Stimulated activated CD8-positive, alpha-beta memory T cell treated with anti-CD3 and anti-CD28 coated beads, Interleukin-2, amount 100 ng/mL, for 48 hours (primary cell): Measurements from ENCODE around the gene OR1M1.

Source experiments
- DNase-seq, 2 donors: peaks; one replicate each; pipeline ENCODE4 v3.0.0-alpha.2; 2020; ENCODE audit warnings: low read depth in 2 of 2

Gene OR1M1

DNA sequence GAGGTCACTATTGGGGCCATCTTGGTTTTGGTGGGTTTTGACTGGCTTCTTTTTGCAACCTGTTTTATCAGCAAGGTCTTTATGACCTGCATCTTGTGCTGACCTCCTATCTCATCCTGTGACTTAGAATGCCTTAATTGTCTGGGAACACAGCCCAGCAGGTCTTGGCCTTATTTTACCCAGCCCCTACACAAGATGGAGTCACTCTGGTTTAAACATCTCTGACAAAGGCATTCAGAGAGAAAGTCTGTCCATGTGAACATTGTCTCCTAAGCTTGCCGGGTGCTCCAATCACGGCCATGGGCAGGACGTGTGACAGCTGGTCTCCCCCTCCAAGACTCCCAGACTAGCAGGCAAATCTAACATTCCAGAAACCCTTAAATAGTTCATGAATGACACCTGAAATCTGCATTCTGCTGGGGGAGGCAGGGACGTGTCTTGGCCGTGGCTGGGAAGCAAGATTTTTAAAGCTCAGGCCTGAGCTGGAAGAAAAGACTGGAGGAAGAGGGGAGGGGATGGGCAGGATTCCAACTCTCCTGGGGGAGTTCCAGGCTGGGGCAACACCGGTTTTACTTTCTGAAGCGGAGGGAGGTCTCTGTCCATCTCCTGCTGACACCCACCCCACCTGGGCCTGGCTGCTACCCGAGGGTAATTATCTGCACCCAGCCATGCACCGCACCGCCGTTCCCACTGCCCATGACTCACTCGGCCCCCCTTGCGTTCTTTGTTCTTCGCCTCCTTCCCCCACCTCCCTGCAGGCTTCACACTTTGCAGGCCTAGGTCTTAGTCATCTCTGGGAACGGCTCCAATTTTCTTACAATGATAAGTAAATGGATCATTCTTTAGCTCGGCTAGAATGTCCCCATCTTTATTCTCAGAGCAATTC lies 11.6 kb upstream of the OR1M1 start:
- DNase-seq: no peak

DNA sequence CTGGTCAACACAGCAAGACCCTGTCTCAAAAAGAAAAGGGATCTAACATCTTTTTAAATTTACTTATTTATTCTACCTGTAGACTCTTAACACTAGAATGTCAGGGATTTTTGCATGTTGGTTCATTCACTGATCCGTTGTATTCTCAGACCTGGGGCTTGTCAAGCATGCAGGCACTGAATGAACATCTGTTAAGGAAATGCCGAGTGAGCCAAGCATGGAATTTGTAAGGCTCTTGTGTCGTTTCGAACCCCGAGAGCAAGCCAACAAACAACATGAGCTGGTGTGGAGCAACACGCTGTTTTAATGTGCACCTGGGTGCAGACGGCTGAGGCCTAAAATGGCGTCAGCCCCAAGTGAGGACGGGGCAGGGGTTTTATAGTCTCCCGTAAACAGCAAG lies 10.0 kb upstream of the OR1M1 start:
- no peak for DNase-seq

DNA sequence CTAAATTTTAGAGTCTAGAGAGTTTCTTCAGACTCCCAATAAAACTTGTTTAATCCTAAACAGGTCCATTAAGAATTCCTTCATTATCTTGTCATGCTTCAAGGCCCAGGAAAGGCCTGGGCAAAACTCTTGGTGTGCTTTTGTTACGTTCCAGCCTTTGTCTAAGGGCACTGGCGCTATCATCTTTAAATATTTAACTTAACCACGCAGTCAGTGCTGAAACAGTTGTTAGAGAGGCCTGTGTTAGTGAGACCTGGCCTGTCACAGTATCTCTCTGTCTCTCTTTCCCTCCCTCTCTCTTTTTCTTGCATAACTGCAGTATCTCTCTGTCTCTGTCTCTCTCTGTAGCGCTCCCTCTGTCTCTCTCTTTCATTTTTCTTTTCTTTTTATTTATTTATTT lies 8.2 kb upstream of the OR1M1 start:
- no peak for DNase-seq

DNA sequence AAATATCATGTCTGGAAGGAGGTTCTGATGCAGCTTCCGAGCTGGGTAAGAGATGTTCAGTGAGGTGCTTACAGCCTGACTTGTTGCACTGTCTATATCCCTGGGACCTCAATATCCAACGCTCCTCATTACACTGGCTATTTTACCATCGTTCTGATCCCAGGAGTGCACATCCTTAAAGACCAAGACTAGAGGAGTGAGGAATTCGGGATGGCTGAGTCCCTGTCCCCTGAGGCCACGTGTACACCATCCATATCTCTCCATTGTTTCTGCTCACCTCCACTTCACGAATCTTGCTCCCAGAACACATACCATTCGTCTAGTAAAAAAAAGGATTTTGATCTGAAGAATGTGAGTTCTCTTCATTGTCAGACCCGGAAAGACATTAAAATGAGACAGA lies 20.5 kb downstream of the OR1M1 start, which contains the start of gene OR7G2:
OR7G2 (minus strand) TSS at position 101 of the 400 bp plus-strand sequence. CDS start 4,232 bp downstream, outside the sequence.
- DNase-seq: no peak

DNA sequence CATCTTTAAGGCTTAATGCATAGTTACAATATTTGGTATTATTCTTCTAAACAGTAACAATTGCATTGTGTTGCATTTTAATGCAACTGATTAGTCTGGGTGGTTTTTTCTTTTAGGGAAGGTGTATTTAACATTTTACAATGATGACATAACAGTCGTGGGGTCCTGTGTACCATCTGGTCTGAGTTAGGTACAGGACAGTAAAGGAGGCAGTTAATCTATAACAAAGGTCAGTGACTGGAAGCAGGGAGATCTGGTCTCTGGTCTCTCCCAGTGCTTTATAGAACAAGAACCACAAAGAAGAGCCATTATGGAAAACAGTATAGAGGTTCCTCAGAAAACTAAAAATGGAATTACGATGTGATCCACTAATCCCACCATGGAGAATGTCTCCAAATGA lies 23.1 kb downstream of the OR1M1 start:
- no peak for DNase-seq

DNA sequence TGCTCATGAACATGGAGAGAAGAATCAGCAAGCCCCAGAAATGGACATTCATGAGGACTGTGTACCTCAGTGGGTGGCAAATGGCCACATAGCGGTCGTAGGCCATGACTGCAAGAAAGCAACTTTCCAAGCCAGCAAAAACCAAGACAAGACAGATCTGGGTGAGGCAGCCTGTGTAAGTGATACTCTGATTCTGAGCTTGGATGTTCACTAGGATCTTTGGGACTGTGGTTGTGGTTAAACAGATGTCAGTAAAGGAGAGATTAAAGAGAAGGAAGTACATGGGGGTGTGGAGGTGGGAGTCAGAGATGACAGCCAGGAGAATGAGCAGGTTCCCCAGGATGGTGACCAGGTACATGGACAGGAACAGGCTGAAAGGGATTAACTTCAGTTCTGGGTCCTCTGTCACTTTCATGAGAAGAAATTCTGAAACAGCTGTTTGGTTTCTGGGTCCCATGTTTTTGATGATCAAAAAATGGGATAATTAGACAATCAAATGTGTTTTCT lies 28.5 kb downstream of the OR1M1 start, which contains the start of gene OR7G1:
OR7G1 (minus strand) TSS at position 457 of the 507 bp plus-strand sequence; CDS start at position 457, 0 bp downstream.
- DNase-seq: no peak

DNA sequence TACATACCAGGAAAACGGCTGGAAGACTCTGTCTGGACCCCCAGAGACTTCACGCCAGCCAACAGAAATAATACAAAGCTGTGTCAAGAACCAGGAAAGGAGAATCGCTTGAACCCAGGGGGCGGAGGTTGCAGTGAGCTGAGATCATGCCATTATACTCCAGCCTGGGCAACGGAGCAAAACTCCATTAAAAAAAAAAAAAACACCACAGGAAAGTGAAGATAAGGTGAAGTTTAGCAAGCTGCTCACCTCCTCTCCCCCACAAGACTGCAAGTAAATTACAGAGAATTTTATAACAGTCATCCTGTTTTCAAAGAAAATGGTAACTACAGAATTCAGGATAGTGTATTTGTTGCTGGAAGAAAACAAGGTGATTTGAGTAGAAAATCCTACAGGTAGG lies 29.7 kb downstream of the OR1M1 start:
- DNase-seq: no peak

DNA sequence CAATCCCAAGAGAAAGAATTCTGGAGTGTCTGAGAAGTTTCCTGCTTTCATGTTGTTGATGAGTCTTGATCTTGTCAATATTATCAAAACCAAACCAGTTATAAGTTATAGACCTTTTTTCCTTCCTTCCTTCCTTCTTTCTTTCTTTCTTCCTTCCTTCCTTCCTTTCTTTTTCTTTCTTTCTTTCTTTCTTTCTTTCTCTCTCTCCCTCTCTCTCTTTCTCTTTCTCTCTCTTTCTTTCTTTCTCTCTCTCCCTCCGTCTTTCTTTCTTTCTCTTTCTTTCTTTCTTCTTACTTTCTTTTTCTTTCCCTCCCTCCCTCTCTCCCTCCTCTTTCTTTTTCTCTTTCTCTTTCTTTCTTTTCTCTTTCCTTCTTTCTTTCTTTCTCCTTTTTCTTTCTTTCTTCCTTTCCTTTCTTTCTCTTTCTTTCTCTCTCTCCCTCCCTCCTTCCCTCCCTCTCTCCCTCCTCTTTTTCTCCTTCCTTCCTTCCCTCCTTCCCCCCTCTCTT lies 40.1 kb downstream of the OR1M1 start, which contains the start of gene OR7G3:
OR7G3 (minus strand) TSS at position 51 of the 506 bp plus-strand sequence; CDS start at position 51, 0 bp downstream.
- no peak for DNase-seq

DNA sequence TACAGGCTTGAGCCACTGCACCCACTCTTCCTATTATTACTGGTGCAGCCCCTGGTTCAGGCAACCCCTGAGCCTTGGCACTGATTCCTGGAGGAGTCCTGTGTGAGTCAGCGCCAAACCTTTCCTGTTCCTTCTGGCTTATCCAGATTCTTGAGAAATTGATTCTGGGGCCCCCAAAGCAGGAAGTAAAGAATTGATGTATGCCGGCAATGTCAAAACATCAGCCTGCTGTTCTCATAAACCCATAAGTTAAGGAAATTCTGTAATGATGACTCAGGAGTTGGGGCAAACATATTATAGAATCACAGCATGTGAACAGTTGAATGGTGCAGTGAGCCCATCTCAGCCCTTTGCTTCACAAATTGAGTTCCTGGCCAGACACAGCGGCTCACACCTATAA lies 41.3 kb downstream of the OR1M1 start:
- DNase-seq: no peak

DNA sequence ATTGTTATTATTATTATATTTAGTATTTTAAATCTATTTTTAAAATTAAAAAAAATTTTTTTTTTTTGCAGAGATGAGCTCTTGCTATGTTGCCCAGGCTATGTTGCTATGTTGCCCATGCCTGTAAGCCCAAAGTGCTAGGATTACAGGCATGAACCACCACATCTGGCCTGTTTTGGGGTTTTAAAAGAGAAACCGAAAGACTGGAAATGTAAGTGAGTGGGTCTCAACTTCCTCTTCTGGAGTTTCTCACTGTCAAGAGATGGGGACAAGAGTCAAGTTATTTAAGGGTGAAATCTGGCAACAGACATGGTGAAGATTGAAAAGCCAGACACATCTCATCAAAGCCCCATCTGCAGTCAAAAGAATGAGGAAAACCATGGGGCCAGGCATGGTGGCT lies 44.1 kb downstream of the OR1M1 start:
- no peak for DNase-seq

DNA sequence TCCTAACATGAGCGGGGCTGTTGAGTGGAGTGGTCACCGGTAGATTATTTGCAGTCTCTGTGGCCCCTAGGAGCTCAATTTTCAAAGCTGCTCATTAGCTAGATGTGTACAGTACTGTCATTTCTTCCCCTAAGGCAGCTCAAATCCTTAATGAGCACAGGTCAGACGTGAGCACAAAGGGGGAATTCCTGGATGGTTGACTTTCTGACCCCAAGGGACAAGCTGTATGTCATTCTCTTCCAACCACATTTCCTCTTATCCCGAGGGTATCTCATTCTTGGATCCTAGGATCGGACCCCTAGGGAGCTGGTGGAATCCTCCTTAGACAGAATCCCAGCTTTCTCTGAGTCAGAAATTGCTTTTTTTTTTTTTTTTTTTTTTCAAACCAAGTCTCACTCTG lies 45.6 kb downstream of the OR1M1 start:
- no peak for DNase-seq

DNA sequence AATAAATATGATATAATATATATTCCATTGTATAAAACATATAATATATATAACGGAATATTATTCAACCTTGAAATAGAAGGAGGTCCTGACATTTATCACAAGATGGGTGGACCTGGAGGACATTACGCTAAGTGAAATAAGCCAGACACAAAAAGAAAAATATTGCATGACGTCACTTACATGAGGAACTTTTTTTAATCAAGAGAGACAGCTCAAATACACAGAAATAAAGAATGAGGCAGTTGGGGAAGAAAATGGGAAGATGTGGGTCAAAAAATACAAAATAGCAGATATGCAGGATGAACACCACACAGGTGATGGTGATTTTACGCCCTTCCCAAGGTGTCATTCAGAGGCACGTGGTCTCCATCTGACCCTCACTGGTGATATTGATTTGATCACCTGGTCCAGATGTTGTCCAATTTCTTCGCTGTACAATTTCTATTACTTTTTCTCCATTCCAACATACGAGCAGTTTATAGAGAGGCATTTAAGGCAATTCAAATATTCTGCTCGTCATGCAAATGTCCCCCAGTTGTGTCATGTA lies 52.8 kb downstream of the OR1M1 start:
- DNase-seq: no peak

DNA sequence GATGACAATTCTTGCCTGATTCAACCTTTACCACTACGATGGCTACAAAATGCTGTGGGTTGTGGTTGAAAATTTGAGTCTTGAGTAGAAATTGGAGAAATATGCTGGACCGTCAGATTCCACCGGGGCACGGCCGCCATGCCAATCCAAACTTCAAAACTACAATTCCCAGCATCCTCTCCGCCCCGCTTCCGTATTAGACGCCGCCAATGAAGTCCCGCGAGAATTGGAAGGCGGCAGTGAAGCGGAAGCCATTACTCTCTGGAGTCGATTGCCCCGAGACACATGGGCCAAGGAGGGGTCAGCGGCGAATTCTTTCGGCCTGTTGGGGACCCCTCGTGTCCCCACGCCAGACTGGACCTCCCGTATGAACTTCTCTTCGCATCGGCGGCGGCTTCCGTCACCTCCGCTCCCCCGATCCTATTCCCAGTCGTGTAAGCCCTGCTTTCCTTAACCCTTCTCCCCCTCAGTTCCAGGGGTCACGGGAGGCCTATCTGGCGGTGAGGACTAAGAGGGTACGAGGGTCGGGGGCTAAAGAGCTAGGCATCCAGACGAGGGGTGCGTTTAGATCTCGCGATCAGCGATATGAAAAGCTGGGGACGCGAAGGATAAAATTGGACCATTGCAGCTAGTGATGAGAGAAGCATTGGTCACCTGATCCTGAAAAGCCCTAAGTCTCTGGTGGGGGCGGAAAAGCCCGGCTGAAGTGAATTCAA lies 53.5 kb downstream of the OR1M1 start, which contains the start of gene ZNF317:
ZNF317 (plus strand) TSS at position 239 of the 716 bp plus-strand sequence. CDS start 15,620 bp downstream, outside the sequence.
- peak; percentile 76 to 82 for DNase-seq

DNA sequence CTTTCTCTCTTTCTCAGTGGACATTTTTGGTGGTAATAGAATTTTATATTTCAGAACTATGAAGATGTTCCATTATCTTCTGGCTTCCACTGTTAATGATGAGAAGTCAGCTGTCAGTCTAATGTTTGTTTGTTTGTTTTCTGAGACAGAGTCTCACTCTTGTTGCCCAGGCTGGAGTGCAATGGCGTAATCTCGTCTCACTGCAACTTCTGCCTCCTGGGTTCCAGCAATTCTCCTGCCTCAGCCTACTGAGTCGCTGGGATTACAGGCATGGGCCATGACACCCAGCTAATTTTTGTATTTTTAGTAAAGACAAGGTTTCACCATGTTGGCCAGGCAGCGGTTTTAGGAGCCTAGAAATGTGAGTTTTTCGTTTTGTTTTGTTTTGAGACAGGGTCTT lies 58.1 kb downstream of the OR1M1 start:
- DNase-seq: no peak
